ENCODE results near the gene LAMC3. TPM values are rescaled to one million over a fixed set of nuclear protein-coding genes. Genes with fewer than 3 reads are reported as not detected.

LAMC3 gene
- total and polyA plus RNA-seq, 9 of the 15 experiments (the other 6 are each of a cell fraction or from before 2014, with no cell fraction given), result 0.10 TPM; not detected in 8

GRCh38 chr9:131046093-131046380, 37.1 kb downstream of the LAMC3 start:
- POLR2A ChIA-PET, result interaction anchor here (0.5 to 99.3 kb wide), 30 partner anchors 9 to 222 kb away, joined by 3 to 3336 read pairs (median 6); partner anchors contain the start of genes AIF1L and NUP214
- intact Hi-C loops (cut with micrococcal nuclease), result loop anchor here (1.0 to 2.0 kb wide), 6 partner anchors 29 to 275 kb away; no protein-coding TSS in a partner anchor
- Histone ChIP-seq H2AFZ (ENCODE audit: low read depth, low read length) (no peak overlapping the region), H3K4me3 (no peak overlapping the region), H3K27ac (ENCODE audit: extremely low read depth, low read depth, low read length) (no peak overlapping the region), H3K9me1 (ENCODE audit: control insufficient read depth, insufficient read depth, low read length) (no peaks in the 10 kb centered on the region), H3K27me3 (ENCODE audit: control insufficient read depth in 2 of 2, insufficient read depth in 2 of 2, low read length in 2 of 2) (peaks cover 57 to 73% of the 10 kb centered on the region in 2 experiments), H3K9ac (ENCODE audit: insufficient read depth in 1 of 2, low read depth in 2 of 2, low read length in 2 of 2) (no peak overlapping the region), H3K4me2 (ENCODE audit: insufficient read depth, low read length) (no peak overlapping the region), H3K79me2 (ENCODE audit: control insufficient read depth, insufficient read depth, low read length) (no peaks in the 10 kb centered on the region), H3K4me1 (replicated peaks in 1 of 2; ENCODE audit: control insufficient read depth in 2 of 2, insufficient read depth in 2 of 2, low read length in 2 of 2) (peaks cover 0 to 23% of the 10 kb centered on the region in 2 experiments; a peak in 3 of 5 replicates), H4K20me1 (replicated peaks; ENCODE audit: control insufficient read depth, insufficient read depth, low read length) (peaks cover 27% of the 10 kb centered on the region), H3K9me3 (replicated peaks; ENCODE audit: control insufficient read depth, insufficient read depth, low read depth, low read length) (no peaks in the 10 kb centered on the region), H3K36me3 (ENCODE audit: control insufficient read depth, insufficient read depth, low read length) (no peaks in the 10 kb centered on the region)
- CTCF ChIA-PET (ENCODE audit: low intra/inter-chr PET ratio), result interaction anchor here (0.5 to 8.2 kb wide), 13 partner anchors 9 to 339 kb away, joined by 3 to 201 read pairs (median 5); partner anchors contain the start of gene LAMC3
- in situ Hi-C loops (cut with MboI), result no loop called here
- ATAC-seq (peak; percentile 22), DNase-seq (ENCODE audit: extremely low read depth in 1 of 4, low spot score in 3 of 4) (no peak), FAIRE-seq (no peak)
- WGBS (ENCODE audit: insufficient coverage, low coverage, missing lambda C conversion rate), result 38% methylated on average over 3 of the region's 3 CpGs
- no TSS peak for BruUV-seq (replicated peaks)
- TF ChIP-seq, protein P1, sequence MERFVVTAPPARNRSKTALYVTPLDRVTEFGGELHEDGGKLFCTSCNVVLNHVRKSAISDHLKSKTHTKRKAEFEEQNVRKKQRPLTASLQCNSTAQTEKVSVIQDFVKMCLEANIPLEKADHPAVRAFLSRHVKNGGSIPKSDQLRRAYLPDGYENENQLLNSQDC (CRISPR knock-in tag; IDR thresholded peaks at IDR 0.05), result no peak
- no peak for TF ChIP-seq NFATC3 (IDR thresholded peaks at IDR 0.05)
- no peak for TF ChIP-seq ZNF436 (CRISPR knock-in tag; IDR thresholded peaks at IDR 0.05)
- TF ChIP-seq CAMTA2 (CRISPR knock-in tag; conservative IDR thresholded peaks at IDR 0.05), result no peak
- no peak for TF ChIP-seq HDAC1 (IDR thresholded peaks at IDR 0.05)
- TF ChIP-seq RBM39 (optimal IDR thresholded peaks at IDR 0.05; ENCODE audit: low read depth, low read length), result no peak
- no peak for TF ChIP-seq TCF7L2 (IDR thresholded peaks at IDR 0.05; ENCODE audit: low read depth, low read length)
- TF ChIP-seq SAP30 (IDR thresholded peaks at IDR 0.05; ENCODE audit: borderline replicate concordance, insufficient read depth, low read depth, low read length, poor library complexity, severe bottlenecking), result no peak
- TF ChIP-seq CREB3L1 (IDR thresholded peaks at IDR 0.05; ENCODE audit: borderline replicate concordance, low read depth), result no peak
- TF ChIP-seq, protein P2, sequence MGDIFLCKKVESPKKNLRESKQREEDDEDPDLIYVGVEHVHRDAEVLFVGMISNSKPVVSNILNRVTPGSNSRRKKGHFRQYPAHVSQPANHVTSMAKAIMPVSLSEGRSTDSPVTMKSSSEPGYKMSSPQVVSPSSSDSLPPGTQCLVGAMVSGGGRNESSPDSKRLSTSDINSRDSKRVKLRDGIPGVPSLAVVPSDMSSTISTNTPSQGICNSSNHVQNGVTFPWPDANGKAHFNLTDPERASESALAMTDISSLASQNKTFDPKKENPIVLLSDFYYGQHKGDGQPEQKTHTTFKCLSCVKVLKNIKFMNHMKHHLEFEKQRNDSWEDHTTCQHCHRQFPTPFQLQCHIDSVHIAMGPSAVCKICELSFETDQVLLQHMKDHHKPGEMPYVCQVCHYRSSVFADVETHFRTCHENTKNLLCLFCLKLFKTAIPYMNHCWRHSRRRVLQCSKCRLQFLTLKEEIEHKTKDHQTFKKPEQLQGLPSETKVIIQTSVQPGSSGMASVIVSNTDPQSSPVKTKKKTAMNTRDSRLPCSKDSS (IDR thresholded peaks at IDR 0.05; ENCODE audit: low read depth, partially characterized antibody), result no peak
- no peak for TF ChIP-seq ZNF395 (CRISPR knock-in tag; IDR thresholded peaks at IDR 0.05)
- TF ChIP-seq FOXK2 (conservative IDR thresholded peaks at IDR 0.05 in 1 of 2, IDR thresholded peaks at IDR 0.05 in 1 of 2; ENCODE audit: low read depth in 2 of 2), result no peak
- no peak for TF ChIP-seq AFF1 (IDR thresholded peaks at IDR 0.05; ENCODE audit: low read depth in 1 of 2, partially characterized antibody in 2 of 2)

Data from K562 (cell line).